ENCODE results near the gene SPEN. TPM values are rescaled to one million over a fixed set of nuclear protein-coding genes. Genes with fewer than 3 reads are reported as not detected.

The SPEN gene
- total and polyA plus RNA-seq, 3 experiments from 2014 or later = 35.6 to 66.3 (median 63.1) TPM

DNA sequence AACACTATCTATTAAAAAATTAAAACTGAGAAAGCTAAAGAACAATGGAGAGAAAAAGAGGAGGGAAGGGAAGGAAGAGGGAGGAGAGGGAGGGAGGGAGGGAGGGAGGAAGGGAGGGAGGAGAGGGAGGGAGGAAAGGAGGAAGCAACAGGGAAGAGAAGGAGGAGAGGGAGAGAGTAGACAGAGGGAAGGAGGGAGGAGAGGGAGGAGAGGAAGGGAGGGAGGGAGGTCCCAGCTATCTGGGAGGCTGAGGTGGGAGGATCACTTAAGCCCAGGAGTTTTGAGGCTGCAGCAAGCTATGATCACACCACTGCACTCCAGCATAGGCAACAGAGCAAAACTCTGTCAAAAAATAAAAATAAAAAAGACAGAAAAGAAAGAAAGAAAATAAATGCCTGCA lies 111.9 kb downstream of the SPEN start:
- Mint-ChIP-seq H3K27me3 (no peaks in the 10 kb centered on the region), H3K9me3 (no peaks in the 10 kb centered on the region), H3K4me1 (peaks cover 45 to 80% (median 57%) of the 10 kb centered on the region in 3 donors), H3K4me3 (no peak overlapping the region), H3K27ac (no peak overlapping the region), H3K36me3 (peaks cover 0 to 35% (median 7%) of the 10 kb centered on the region in 3 donors)
- Histone ChIP-seq H3K36me3 (ENCODE audit: insufficient read depth, low read length) (no peaks in the 10 kb centered on the region), H3K27ac (ENCODE audit: low read depth, low read length) (no peak overlapping the region), H3K4me3 (ENCODE audit: low read length) (no peak overlapping the region), H3K27me3 (ENCODE audit: insufficient read depth, low read length, poor library complexity, severe bottlenecking) (no peaks in the 10 kb centered on the region), H3K4me1 (ENCODE audit: insufficient read depth, low read length) (peaks cover 19% of the 10 kb centered on the region), H3K9me3 (ENCODE audit: low read length) (no peaks in the 10 kb centered on the region)
- POLR2A ChIA-PET = interaction anchor here (1.0 kb wide), 1 partner anchor 17 kb away, joined by 3 read pairs; the partner anchor contains the start of gene ZBTB17
- no peak for DNase-seq
- CTCF ChIA-PET = interaction anchor here (1.2 to 1.9 kb wide), 2 partner anchors 17 to 143 kb away, joined by 3 to 5 read pairs; partner anchors contain the start of gene ZBTB17

- H3K27ac Mint-ChIP-seq = peak overlapping the region in 5 of 8 donors; percentile 12 to 76 (median 51)
These were observed 112.4 kb downstream of the SPEN start for GRCh38 chr1:15959827-15960446.

GRCh38 chr1:15960808-15961207 lies 113.3 kb downstream of the SPEN start:
- Mint-ChIP-seq H3K27me3 (no peaks in the 10 kb centered on the region), H3K4me1 (peaks cover 53 to 86% (median 64%) of the 10 kb centered on the region in 3 donors), H3K36me3 (peaks cover 0 to 39% (median 7%) of the 10 kb centered on the region in 3 donors), H3K27ac (peak overlapping the region in 3 of 8 donors; percentile 21 to 47 (median 41)), H3K4me3 (no peak overlapping the region), H3K9me3 (no peaks in the 10 kb centered on the region)
- H3K27me3 ChIP-seq (ENCODE audit: insufficient read depth, low read length, poor library complexity, severe bottlenecking) = no peaks in the 10 kb centered on the region
- H3K4me3 ChIP-seq (ENCODE audit: low read length) = no peak overlapping the region
- DNase-seq = no peak
- H3K36me3 ChIP-seq (ENCODE audit: insufficient read depth, low read length) = no peaks in the 10 kb centered on the region
- POLR2A ChIA-PET = no interaction called here
- H3K4me1 ChIP-seq (ENCODE audit: insufficient read depth, low read length) = peaks cover 24% of the 10 kb centered on the region
- no peak overlapping the region for H3K27ac ChIP-seq (ENCODE audit: low read depth, low read length)
- H3K9me3 ChIP-seq (ENCODE audit: low read length) = no peaks in the 10 kb centered on the region
- CTCF ChIA-PET = interaction anchor here (0.9 kb wide), 1 partner anchor 49 kb away, joined by 3 read pairs; no protein-coding TSS in a partner anchor

More at GRCh38 chr1:15959827-15960446, 112.4 kb downstream of the SPEN start:
- Histone ChIP-seq H3K27ac (ENCODE audit: low read depth, low read length) (no peak overlapping the region), H3K36me3 (ENCODE audit: insufficient read depth, low read length) (no peaks in the 10 kb centered on the region), H3K9me3 (ENCODE audit: low read length) (no peaks in the 10 kb centered on the region), H3K27me3 (ENCODE audit: insufficient read depth, low read length, poor library complexity, severe bottlenecking) (no peaks in the 10 kb centered on the region), H3K4me3 (ENCODE audit: low read length) (no peak overlapping the region), H3K4me1 (ENCODE audit: insufficient read depth, low read length) (peaks cover 19% of the 10 kb centered on the region)
- Mint-ChIP-seq H3K27me3 (no peaks in the 10 kb centered on the region), H3K4me1 (peaks cover 48 to 84% (median 60%) of the 10 kb centered on the region in 3 donors), H3K36me3 (peaks cover 0 to 35% (median 7%) of the 10 kb centered on the region in 3 donors), H3K9me3 (no peaks in the 10 kb centered on the region), H3K4me3 (no peak overlapping the region)
- DNase-seq = no peak
- ChIA-PET CTCF (interaction anchor here (1.2 kb wide), 1 partner anchor 16 kb away, joined by 3 read pairs; the partner anchor contains the start of gene ZBTB17), POLR2A (no interaction called here)

- CTCF ChIA-PET = interaction anchor here (0.9 kb wide), 1 partner anchor 49 kb away, joined by 3 read pairs; no protein-coding TSS in a partner anchor
- Histone ChIP-seq H3K36me3 (ENCODE audit: insufficient read depth, low read length) (no peaks in the 10 kb centered on the region), H3K4me1 (ENCODE audit: insufficient read depth, low read length) (peaks cover 24% of the 10 kb centered on the region), H3K9me3 (ENCODE audit: low read length) (no peaks in the 10 kb centered on the region), H3K27me3 (ENCODE audit: insufficient read depth, low read length, poor library complexity, severe bottlenecking) (no peaks in the 10 kb centered on the region), H3K4me3 (ENCODE audit: low read length) (no peak overlapping the region), H3K27ac (ENCODE audit: low read depth, low read length) (no peak overlapping the region)
- POLR2A ChIA-PET = no interaction called here
- Mint-ChIP-seq H3K27me3 (no peaks in the 10 kb centered on the region), H3K4me3 (no peak overlapping the region), H3K9me3 (no peaks in the 10 kb centered on the region), H3K4me1 (peaks cover 53 to 86% (median 64%) of the 10 kb centered on the region in 3 donors), H3K36me3 (peaks cover 0 to 39% (median 7%) of the 10 kb centered on the region in 3 donors), H3K27ac (peak overlapping the region in 4 of 8 donors; percentile 21 to 88 (median 52))
- DNase-seq = no peak
These were observed 114.0 kb downstream of the SPEN start for GRCh38 chr1:15961492-15961891.

DNA sequence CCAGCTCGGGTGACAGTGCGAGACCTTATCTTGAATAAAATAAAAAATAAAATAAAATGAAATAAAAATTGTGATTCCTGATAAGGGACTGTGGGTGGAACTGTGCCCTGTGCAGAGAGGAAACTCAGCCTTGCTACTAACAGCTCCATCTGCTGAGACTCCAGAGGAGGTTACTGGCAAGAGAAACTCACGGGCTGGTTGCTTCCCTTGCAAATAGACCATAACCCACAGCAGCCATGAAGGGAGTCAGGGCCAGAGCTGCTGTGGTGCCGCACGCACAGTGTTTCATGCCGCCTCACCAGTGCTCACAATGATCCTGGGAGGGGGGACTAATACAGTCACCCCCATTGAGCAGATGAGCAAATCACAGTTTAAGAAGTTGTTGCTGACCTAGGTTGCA lies 114.7 kb downstream of the SPEN start:
- no peaks in the 10 kb centered on the region for H3K36me3 ChIP-seq (ENCODE audit: insufficient read depth, low read length)
- H3K4me3 Mint-ChIP-seq = no peak overlapping the region
- POLR2A ChIA-PET = no interaction called here
- no peaks in the 10 kb centered on the region for H3K27me3 Mint-ChIP-seq
- H3K27ac ChIP-seq (ENCODE audit: low read depth, low read length) = no peak overlapping the region
- peak overlapping the region in 3 of 8 donors; percentile 39 to 77 (median 48) for H3K27ac Mint-ChIP-seq
- H3K9me3 Mint-ChIP-seq = no peaks in the 10 kb centered on the region
- H3K4me1 ChIP-seq (ENCODE audit: insufficient read depth, low read length) = peaks cover 29% of the 10 kb centered on the region
- no peak overlapping the region for H3K4me3 ChIP-seq (ENCODE audit: low read length)
- peaks cover 56 to 88% (median 65%) of the 10 kb centered on the region in 3 donors for H3K4me1 Mint-ChIP-seq
- CTCF ChIA-PET = no interaction called here
- DNase-seq = no peak
- no peaks in the 10 kb centered on the region for H3K9me3 ChIP-seq (ENCODE audit: low read length)
- no peaks in the 10 kb centered on the region for H3K27me3 ChIP-seq (ENCODE audit: insufficient read depth, low read length, poor library complexity, severe bottlenecking)
- H3K36me3 Mint-ChIP-seq = peaks cover 0 to 36% (median 5%) of the 10 kb centered on the region in 3 donors

DNA sequence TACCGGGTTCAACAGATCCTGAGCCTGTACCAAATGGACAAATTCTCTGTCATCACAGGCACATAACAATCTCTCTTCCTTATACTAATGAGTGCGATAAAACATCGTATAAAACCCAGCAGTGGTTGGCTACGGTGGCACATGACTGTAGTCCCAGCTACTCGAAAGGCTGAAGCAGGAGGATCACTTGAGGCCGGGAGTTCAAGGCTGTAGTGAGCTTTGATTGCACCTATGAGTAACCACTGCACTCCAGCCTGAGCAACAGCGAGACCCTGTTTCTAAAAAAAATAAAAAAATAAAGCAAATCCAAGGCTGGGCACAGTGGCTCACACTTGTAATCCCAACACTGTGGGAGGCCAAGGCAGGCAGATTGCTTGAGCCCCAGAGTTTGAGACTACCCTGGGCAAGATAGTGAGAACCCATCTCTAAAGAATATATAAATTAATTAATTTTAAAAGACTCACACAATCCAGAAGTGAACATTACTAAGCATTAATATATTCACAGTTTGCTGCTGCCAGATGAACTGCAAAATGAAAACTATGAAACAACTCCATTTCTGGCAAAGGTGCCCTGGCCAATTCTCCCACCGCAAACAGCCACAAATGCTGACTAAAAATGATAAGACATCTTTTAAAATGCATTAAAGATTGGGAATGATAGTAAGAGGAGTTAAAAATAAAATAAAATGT lies 115.3 kb downstream of the SPEN start:
- no peaks in the 10 kb centered on the region for H3K9me3 ChIP-seq (ENCODE audit: low read length)
- H3K4me1 Mint-ChIP-seq = peaks cover 54 to 88% (median 65%) of the 10 kb centered on the region in 3 donors
- H3K36me3 Mint-ChIP-seq = peaks cover 0 to 32% (median 5%) of the 10 kb centered on the region in 3 donors
- H3K4me1 ChIP-seq (ENCODE audit: insufficient read depth, low read length) = peaks cover 31% of the 10 kb centered on the region
- no peaks in the 10 kb centered on the region for H3K9me3 Mint-ChIP-seq
- H3K27ac Mint-ChIP-seq = peak overlapping the region in 7 of 8 donors; percentile 18 to 88 (median 52)
- no peaks in the 10 kb centered on the region for H3K36me3 ChIP-seq (ENCODE audit: insufficient read depth, low read length)
- DNase-seq = no peak
- ChIA-PET CTCF (no interaction called here), POLR2A (no interaction called here)
- H3K4me3 Mint-ChIP-seq = no peak overlapping the region
- no peak overlapping the region for H3K4me3 ChIP-seq (ENCODE audit: low read length)
- no peak overlapping the region for H3K27ac ChIP-seq (ENCODE audit: low read depth, low read length)
- H3K27me3 ChIP-seq (ENCODE audit: insufficient read depth, low read length, poor library complexity, severe bottlenecking) = no peaks in the 10 kb centered on the region
- no peaks in the 10 kb centered on the region for H3K27me3 Mint-ChIP-seq

- H3K36me3 Mint-ChIP-seq = peaks cover 3 to 33% (median 5%) of the 10 kb centered on the region in 3 donors
- CTCF ChIA-PET = interaction anchor here (1.3 to 1.9 kb wide), 2 partner anchors 13 to 148 kb away, joined by 3 to 5 read pairs; partner anchors contain the start of gene ZBTB17
- no peaks in the 10 kb centered on the region for H3K9me3 Mint-ChIP-seq
- H3K9me3 ChIP-seq (ENCODE audit: low read length) = no peaks in the 10 kb centered on the region
- H3K4me1 Mint-ChIP-seq = peaks cover 55 to 89% (median 69%) of the 10 kb centered on the region in 3 donors
- peak overlapping the region in 3 of 7 donors; percentile 4 to 20 (median 9) for H3K4me3 Mint-ChIP-seq
- no peaks in the 10 kb centered on the region for H3K27me3 Mint-ChIP-seq
- POLR2A ChIA-PET = interaction anchor here (1.0 kb wide), 1 partner anchor 130 kb away, joined by 3 read pairs; no protein-coding TSS in a partner anchor
- H3K27ac Mint-ChIP-seq = peak overlapping the region; percentile 8 to 94 (median 82)
- DNase-seq = no peak
- no peaks in the 10 kb centered on the region for H3K36me3 ChIP-seq (ENCODE audit: insufficient read depth, low read length)
- no peak overlapping the region for H3K4me3 ChIP-seq (ENCODE audit: low read length)
- H3K27ac ChIP-seq (ENCODE audit: low read depth, low read length) = no peak overlapping the region
- peaks cover 31% of the 10 kb centered on the region for H3K4me1 ChIP-seq (ENCODE audit: insufficient read depth, low read length)
- H3K27me3 ChIP-seq (ENCODE audit: insufficient read depth, low read length, poor library complexity, severe bottlenecking) = no peaks in the 10 kb centered on the region
These were observed 116.0 kb downstream of the SPEN start for GRCh38 chr1:15963363-15963967.

All from CD8-positive, alpha-beta memory T cell (primary cell).